Nephron progenitor cell (in vitro differentiated cells): ENCODE results near the gene PARP12.

ENCODE experiments used
- DNase-seq: peaks from one replicate; pipeline ENCODE4 v3.0.0; 2021
- H3K27ac Mint-ChIP-seq: 2 replicates; pipeline ENCODE4 v1.8.0; 2021; ENCODE audit warnings: mild to moderate bottlenecking, moderate library complexity, mixed read lengths
- H3K27me3 Mint-ChIP-seq: 2 replicates; pipeline ENCODE4 v1.8.0; 2021; ENCODE audit warnings: mild to moderate bottlenecking, low read depth, mixed read lengths; ENCODE audit not compliant: poor library complexity
- H3K36me3 Mint-ChIP-seq: 2 replicates; pipeline ENCODE4 v1.8.0; 2021; ENCODE audit warnings: low read depth, mixed read lengths
- H3K4me1 Mint-ChIP-seq: 2 replicates; pipeline ENCODE4 v1.8.0; 2021; ENCODE audit warnings: mixed read lengths
- H3K4me3 Mint-ChIP-seq: 2 replicates; pipeline ENCODE4 v1.8.0; 2021; ENCODE audit warnings: mild to moderate bottlenecking, moderate library complexity, mixed read lengths
- H3K9me3 Mint-ChIP-seq: 2 replicates; pipeline ENCODE4 v1.8.0; 2021; ENCODE audit warnings: mild to moderate bottlenecking, moderate library complexity, mixed read lengths
- CTCF ChIP-seq: fragments of 200-600 bp; sonication (generic); IDR thresholded peaks from 2 replicates; pipeline ENCODE4 v1.5.0; 2021; ENCODE audit warnings: antibody characterized with exemption

Gene PARP12

GRCh38 chr7:140033036-140033435, 29.7 kb downstream of the PARP12 start:
- no peak for TF ChIP-seq CTCF
- peaks cover 12% of the 10 kb centered on the region for H3K4me1 Mint-ChIP-seq
- H3K9me3 Mint-ChIP-seq: no peaks in the 10 kb centered on the region

GRCh38 chr7:140031364-140031763, 31.4 kb downstream of the PARP12 start:
- H3K4me3 Mint-ChIP-seq: no peak overlapping the region
- H3K9me3 Mint-ChIP-seq: no peaks in the 10 kb centered on the region
- no peak for TF ChIP-seq CTCF
- H3K36me3 Mint-ChIP-seq: no peaks in the 10 kb centered on the region
- DNase-seq: no peak
- peak overlapping the region; percentile 62 for H3K27ac Mint-ChIP-seq
- H3K4me1 Mint-ChIP-seq: peaks cover 16% of the 10 kb centered on the region
- peaks cover 5% of the 10 kb centered on the region for H3K27me3 Mint-ChIP-seq

More at GRCh38 chr7:140033036-140033435, 29.7 kb downstream of the PARP12 start:
- Mint-ChIP-seq H3K27me3 (peaks cover 5% of the 10 kb centered on the region), H3K4me3 (no peak overlapping the region), H3K36me3 (no peaks in the 10 kb centered on the region), H3K27ac (peak overlapping the region; percentile 10)
- no peak for DNase-seq

- Mint-ChIP-seq H3K27me3 (peaks cover 10% of the 10 kb centered on the region), H3K4me1 (peaks cover 16% of the 10 kb centered on the region), H3K36me3 (no peaks in the 10 kb centered on the region), H3K27ac (no peak overlapping the region), H3K4me3 (no peak overlapping the region), H3K9me3 (no peaks in the 10 kb centered on the region)
- no peak for TF ChIP-seq CTCF
- no peak for DNase-seq
Observed at GRCh38 chr7:140029072-140029471, 33.7 kb downstream of the PARP12 start.

GRCh38 chr7:140028311-140028710, 34.4 kb downstream of the PARP12 start:
- no peak overlapping the region for H3K27ac Mint-ChIP-seq
- H3K27me3 Mint-ChIP-seq: peaks cover 14% of the 10 kb centered on the region
- peaks cover 16% of the 10 kb centered on the region for H3K4me1 Mint-ChIP-seq
- no peaks in the 10 kb centered on the region for H3K9me3 Mint-ChIP-seq
- no peaks in the 10 kb centered on the region for H3K36me3 Mint-ChIP-seq
- H3K4me3 Mint-ChIP-seq: no peak overlapping the region
- DNase-seq: no peak
- no peak for TF ChIP-seq CTCF

DNA sequence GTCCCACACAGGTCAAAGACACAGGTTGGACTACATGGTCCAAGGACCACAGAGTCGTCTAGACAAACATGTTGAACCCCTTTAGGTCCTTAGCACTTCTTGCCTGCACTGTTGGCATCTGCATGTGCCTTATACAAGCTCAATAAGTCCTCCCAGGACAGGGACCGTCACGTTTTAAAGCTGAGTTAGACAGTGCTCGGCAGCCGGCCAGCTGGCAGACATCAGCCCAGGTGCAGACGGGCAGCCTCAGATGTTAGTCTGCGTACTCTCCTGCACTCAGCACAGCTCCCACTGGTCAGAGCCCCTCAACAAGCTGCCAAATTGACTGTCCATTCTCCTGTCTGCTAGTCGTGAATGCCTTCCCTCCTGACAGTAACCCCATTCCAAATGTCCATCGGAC, 34.9 kb downstream of the PARP12 start:
- DNase-seq: no peak
- H3K27me3 Mint-ChIP-seq: peaks cover 14% of the 10 kb centered on the region
- no peak overlapping the region for H3K27ac Mint-ChIP-seq
- H3K36me3 Mint-ChIP-seq: no peaks in the 10 kb centered on the region
- H3K4me1 Mint-ChIP-seq: peaks cover 16% of the 10 kb centered on the region
- H3K9me3 Mint-ChIP-seq: no peaks in the 10 kb centered on the region
- H3K4me3 Mint-ChIP-seq: no peak overlapping the region
- no peak for TF ChIP-seq CTCF

DNA sequence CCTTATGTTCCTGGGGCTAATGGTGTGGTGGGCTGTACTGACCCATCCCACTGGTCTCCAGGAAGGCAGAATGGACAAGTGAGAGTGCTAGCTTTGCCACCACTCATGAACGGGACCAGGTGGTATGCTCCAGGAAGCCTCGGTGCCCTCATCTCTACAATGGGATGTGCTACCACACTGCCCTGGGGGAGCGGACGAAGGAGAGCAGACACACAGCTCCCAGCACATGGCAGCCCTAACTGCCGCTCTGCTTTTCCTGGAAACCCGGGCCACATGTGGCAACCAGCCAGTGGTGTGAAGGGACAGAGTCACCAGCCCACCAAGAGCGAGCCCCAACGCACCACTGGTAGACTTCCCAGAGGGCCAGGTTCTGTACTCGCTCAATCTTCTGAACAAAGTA, 35.8 kb downstream of the PARP12 start:
- H3K27ac Mint-ChIP-seq: no peak overlapping the region
- peaks cover 22% of the 10 kb centered on the region for H3K4me1 Mint-ChIP-seq
- no peaks in the 10 kb centered on the region for H3K36me3 Mint-ChIP-seq
- H3K27me3 Mint-ChIP-seq: peaks cover 17% of the 10 kb centered on the region
- no peak for TF ChIP-seq CTCF
- DNase-seq: no peak
- no peak overlapping the region for H3K4me3 Mint-ChIP-seq
- no peaks in the 10 kb centered on the region for H3K9me3 Mint-ChIP-seq
